GM12878 (cell line): Measurements from ENCODE around the gene TPCN1. TPM values are rescaled to one million over a fixed set of nuclear protein-coding genes. Genes with fewer than 3 reads are reported as not detected.

Experiments
- EED ChIP-seq: sonication (generic); IDR thresholded peaks from 2 replicates; pipeline ENCODE4 v1.6.1; 2016; ENCODE audit warnings: antibody characterized with exemption, low read depth
- ETV6 ChIP-seq, 2 experiments: fragments of 450-650 bp in 1 of 2; IDR thresholded peaks in 1 of 2; conservative IDR thresholded peaks in 1 of 2; 2 replicates each; pipeline ENCODE4 v1.6.1; 2014; ENCODE audit warnings: antibody characterized with exemption in 1 of 2, borderline replicate concordance in 1 of 2, low read depth in 1 of 2, mild to moderate bottlenecking in 1 of 2, moderate library complexity in 1 of 2
- EZH2 ChIP-seq: IDR thresholded peaks from 2 replicates; pipeline ENCODE4 v1.6.1; 2012; ENCODE audit warnings: low read depth, mild to moderate bottlenecking, control low read depth, inconsistent platforms, low read length, borderline replicate concordance; ENCODE audit not compliant: control insufficient read depth
- GABPA ChIP-seq: IDR thresholded peaks from 2 replicates; pipeline ENCODE4 v1.6.1; 2014; ENCODE audit warnings: antibody characterized with exemption, low read depth, mild to moderate bottlenecking, inconsistent platforms
- MTA2 ChIP-seq: fragments of 450-650 bp; IDR thresholded peaks from 2 replicates; pipeline ENCODE4 v1.6.1; 2016; ENCODE audit warnings: low read depth, mild to moderate bottlenecking, moderate library complexity
- MXI1 ChIP-seq: fragments of 150-350 bp; IDR thresholded peaks from 2 replicates; pipeline ENCODE4 v1.6.1; 2011; ENCODE audit warnings: low read depth, mild to moderate bottlenecking, inconsistent platforms, low read length, improper control_type of control experiment
- SMARCA5 ChIP-seq: fragments of 450-650 bp; IDR thresholded peaks from 2 replicates; pipeline ENCODE4 v1.6.1; 2017; ENCODE audit warnings: mild to moderate bottlenecking
- polyA plus RNA-seq, 11 experiments: library from polyadenylated mRNA; depleted of rRNA in 4 of 11; unstranded in 6 of 11; stranded (reverse) in 5 of 11; fragments of >200 nt; fragmentation: Nextera tagmentation in 4 of 11; fragmentation: Illumina TruSeq in 1 of 11; extraction: Ambion mirVana in 4 of 11; extraction: Trizol in 1 of 11; gene quantifications; 1 replicate in 1 of 11; 2 replicates in 10 of 11; pipeline versions ENCODE4 v1.2.1 to v1.2.3, GENCODE V29; 2011 to 2016; ENCODE audit warnings: inconsistent platforms in 2 of 11, missing spikeins in 2 of 11, low read depth in 1 of 11
- total RNA-seq, 4 experiments: library from RNA; depleted of rRNA in 3 of 4; stranded (reverse); fragments of >200 nt in 3 of 4; fragmentation: Illumina TruSeq in 1 of 4; extraction: Trizol in 1 of 4; gene quantifications; 2 replicates each; pipeline versions ENCODE4 v1.2.1 to v1.2.3, GENCODE V29; 2013 to 2021
- TF ChIP-seq, protein P1 (sequence below): IDR thresholded peaks from 2 replicates; pipeline ENCODE4 v1.6.1; 2012; ENCODE audit warnings: low read depth, low read length, improper control_type of control experiment
- TF ChIP-seq, protein P2 (sequence below): fragments of 450-650 bp; IDR thresholded peaks from 2 replicates; pipeline ENCODE4 v1.6.1; 2018; ENCODE audit warnings: mild to moderate bottlenecking, low read depth, moderate library complexity; ENCODE audit not compliant: partially characterized antibody
- TF ChIP-seq, protein P3 (sequence below): IDR thresholded peaks from 2 replicates; pipeline ENCODE4 v1.6.1; 2012; ENCODE audit warnings: low read depth, low read length, improper control_type of control experiment
- TF ChIP-seq, protein P4 (sequence below): IDR thresholded peaks from 2 replicates; pipeline ENCODE4 v1.6.1; 2012; ENCODE audit warnings: mild to moderate bottlenecking, low read depth, low read length

TPCN1 gene
- total and polyA plus RNA-seq, 10 of the 15 experiments (the other 5 are each of a cell fraction or from before 2014, with no cell fraction given): 0.79 to 30.9 (median 19.4) TPM

DNA sequence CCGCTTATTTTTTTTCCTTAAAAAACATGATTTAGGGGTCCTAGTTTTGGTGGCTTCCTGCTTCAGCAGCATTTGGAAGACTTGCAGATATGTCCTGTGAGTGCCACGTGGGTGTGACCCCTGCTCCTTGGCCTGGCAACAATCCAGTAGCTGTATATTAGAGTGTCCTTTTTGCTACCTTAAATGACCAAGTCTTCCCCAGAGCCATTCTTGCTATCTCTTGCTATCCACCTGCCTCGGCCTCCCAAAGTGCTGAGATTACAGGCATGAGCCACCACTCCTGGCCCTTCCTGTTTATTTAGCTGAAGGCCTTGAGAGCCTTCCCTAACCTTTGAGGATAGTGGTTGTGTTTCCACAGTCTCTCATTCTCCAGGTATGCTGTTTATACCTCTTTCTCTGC, 17.0 kb downstream of the TPCN1 start (continued):
- TF ChIP-seq EED: no peak
- TF ChIP-seq SMARCA5: no peak
- TF ChIP-seq, protein P1, sequence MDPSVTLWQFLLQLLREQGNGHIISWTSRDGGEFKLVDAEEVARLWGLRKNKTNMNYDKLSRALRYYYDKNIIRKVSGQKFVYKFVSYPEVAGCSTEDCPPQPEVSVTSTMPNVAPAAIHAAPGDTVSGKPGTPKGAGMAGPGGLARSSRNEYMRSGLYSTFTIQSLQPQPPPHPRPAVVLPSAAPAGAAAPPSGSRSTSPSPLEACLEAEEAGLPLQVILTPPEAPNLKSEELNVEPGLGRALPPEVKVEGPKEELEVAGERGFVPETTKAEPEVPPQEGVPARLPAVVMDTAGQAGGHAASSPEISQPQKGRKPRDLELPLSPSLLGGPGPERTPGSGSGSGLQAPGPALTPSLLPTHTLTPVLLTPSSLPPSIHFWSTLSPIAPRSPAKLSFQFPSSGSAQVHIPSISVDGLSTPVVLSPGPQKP: no peak
- TF ChIP-seq, protein P2, sequence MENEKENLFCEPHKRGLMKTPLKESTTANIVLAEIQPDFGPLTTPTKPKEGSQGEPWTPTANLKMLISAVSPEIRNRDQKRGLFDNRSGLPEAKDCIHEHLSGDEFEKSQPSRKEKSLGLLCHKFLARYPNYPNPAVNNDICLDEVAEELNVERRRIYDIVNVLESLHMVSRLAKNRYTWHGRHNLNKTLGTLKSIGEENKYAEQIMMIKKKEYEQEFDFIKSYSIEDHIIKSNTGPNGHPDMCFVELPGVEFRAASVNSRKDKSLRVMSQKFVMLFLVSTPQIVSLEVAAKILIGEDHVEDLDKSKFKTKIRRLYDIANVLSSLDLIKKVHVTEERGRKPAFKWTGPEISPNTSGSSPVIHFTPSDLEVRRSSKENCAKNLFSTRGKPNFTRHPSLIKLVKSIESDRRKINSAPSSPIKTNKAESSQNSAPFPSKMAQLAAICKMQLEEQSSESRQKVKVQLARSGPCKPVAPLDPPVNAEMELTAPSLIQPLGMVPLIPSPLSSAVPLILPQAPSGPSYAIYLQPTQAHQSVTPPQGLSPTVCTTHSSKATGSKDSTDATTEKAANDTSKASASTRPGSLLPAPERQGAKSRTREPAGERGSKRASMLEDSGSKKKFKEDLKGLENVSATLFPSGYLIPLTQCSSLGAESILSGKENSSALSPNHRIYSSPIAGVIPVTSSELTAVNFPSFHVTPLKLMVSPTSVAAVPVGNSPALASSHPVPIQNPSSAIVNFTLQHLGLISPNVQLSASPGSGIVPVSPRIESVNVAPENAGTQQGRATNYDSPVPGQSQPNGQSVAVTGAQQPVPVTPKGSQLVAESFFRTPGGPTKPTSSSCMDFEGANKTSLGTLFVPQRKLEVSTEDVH: no peak
- no peak for TF ChIP-seq EZH2
- TF ChIP-seq MTA2: no peak
- TF ChIP-seq GABPA: no peak
- TF ChIP-seq, protein P3, sequence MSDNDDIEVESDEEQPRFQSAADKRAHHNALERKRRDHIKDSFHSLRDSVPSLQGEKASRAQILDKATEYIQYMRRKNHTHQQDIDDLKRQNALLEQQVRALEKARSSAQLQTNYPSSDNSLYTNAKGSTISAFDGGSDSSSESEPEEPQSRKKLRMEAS: no peak
- TF ChIP-seq, protein P4, sequence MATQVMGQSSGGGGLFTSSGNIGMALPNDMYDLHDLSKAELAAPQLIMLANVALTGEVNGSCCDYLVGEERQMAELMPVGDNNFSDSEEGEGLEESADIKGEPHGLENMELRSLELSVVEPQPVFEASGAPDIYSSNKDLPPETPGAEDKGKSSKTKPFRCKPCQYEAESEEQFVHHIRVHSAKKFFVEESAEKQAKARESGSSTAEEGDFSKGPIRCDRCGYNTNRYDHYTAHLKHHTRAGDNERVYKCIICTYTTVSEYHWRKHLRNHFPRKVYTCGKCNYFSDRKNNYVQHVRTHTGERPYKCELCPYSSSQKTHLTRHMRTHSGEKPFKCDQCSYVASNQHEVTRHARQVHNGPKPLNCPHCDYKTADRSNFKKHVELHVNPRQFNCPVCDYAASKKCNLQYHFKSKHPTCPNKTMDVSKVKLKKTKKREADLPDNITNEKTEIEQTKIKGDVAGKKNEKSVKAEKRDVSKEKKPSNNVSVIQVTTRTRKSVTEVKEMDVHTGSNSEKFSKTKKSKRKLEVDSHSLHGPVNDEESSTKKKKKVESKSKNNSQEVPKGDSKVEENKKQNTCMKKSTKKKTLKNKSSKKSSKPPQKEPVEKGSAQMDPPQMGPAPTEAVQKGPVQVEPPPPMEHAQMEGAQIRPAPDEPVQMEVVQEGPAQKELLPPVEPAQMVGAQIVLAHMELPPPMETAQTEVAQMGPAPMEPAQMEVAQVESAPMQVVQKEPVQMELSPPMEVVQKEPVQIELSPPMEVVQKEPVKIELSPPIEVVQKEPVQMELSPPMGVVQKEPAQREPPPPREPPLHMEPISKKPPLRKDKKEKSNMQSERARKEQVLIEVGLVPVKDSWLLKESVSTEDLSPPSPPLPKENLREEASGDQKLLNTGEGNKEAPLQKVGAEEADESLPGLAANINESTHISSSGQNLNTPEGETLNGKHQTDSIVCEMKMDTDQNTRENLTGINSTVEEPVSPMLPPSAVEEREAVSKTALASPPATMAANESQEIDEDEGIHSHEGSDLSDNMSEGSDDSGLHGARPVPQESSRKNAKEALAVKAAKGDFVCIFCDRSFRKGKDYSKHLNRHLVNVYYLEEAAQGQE: no peak
- TF ChIP-seq ETV6 (conservative IDR thresholded peaks at IDR 0.05 in 1 of 2, IDR thresholded peaks at IDR 0.05 in 1 of 2; ENCODE audit: borderline replicate concordance in 1 of 2, low read depth in 1 of 2): no peak
- no peak for TF ChIP-seq MXI1
